ENCODE data around the gene PLAU.
"Not testable (repeated sequence)": the region's sequence is repeated elsewhere in the genome, so short reads cannot be mapped to it uniquely, and the experiment has no call there.

PLAU gene

GRCh38 chr10:73920089-73920488 is 9.2 kb downstream of the PLAU start:
- peaks cover 15% of the 10 kb centered on the region for H3K4me1 ChIP-seq (ENCODE audit: control insufficient read depth, insufficient read depth, low read length)
- no peaks in the 10 kb centered on the region for H3K9me3 ChIP-seq (ENCODE audit: control insufficient read depth, low read length)
- no peaks in the 10 kb centered on the region for H3K27me3 ChIP-seq (ENCODE audit: control insufficient read depth, insufficient read depth, low read length, poor library complexity, severe bottlenecking)
- H3K27ac ChIP-seq (ENCODE audit: insufficient read depth, low read depth, low read length, poor library complexity, severe bottlenecking), result no peak overlapping the region
- no peaks in the 10 kb centered on the region for H3K36me3 ChIP-seq (ENCODE audit: control insufficient read depth, insufficient read depth, low read length)
- no peak overlapping the region for H3K4me3 ChIP-seq (ENCODE audit: insufficient read depth, low read depth, low read length)
- WGBS, 2 experiments, result 55 to 58% methylated on average over 4 of the region's 4 CpGs

GRCh38 chr10:73922007-73922863 is 11.3 kb downstream of the PLAU start:
- Histone ChIP-seq H3K9me3 (ENCODE audit: control insufficient read depth, low read length) (no peaks in the 10 kb centered on the region), H3K36me3 (ENCODE audit: control insufficient read depth, insufficient read depth, low read length) (no peaks in the 10 kb centered on the region), H3K27ac (ENCODE audit: insufficient read depth, low read depth, low read length, poor library complexity, severe bottlenecking) (no peak overlapping the region), H3K27me3 (ENCODE audit: control insufficient read depth, insufficient read depth, low read length, poor library complexity, severe bottlenecking) (no peaks in the 10 kb centered on the region), H3K4me1 (ENCODE audit: control insufficient read depth, insufficient read depth, low read length) (peaks cover 15% of the 10 kb centered on the region), H3K4me3 (ENCODE audit: insufficient read depth, low read depth, low read length) (no peak overlapping the region)
- WGBS, 2 experiments, result 90 to 95% methylated on average over 6 of the region's 6 CpGs

GRCh38 chr10:73922864-73923133 is 11.9 kb downstream of the PLAU start:
- H3K36me3 ChIP-seq (ENCODE audit: control insufficient read depth, insufficient read depth, low read length), result no peaks in the 10 kb centered on the region
- WGBS, 2 experiments, result 88 to 93% methylated on average over 1 of the region's 2 CpGs
- no peak overlapping the region for H3K4me3 ChIP-seq (ENCODE audit: insufficient read depth, low read depth, low read length)
- no peak overlapping the region for H3K27ac ChIP-seq (ENCODE audit: insufficient read depth, low read depth, low read length, poor library complexity, severe bottlenecking)
- H3K9me3 ChIP-seq (ENCODE audit: control insufficient read depth, low read length), result no peaks in the 10 kb centered on the region
- peaks cover 15% of the 10 kb centered on the region for H3K4me1 ChIP-seq (ENCODE audit: control insufficient read depth, insufficient read depth, low read length)
- H3K27me3 ChIP-seq (ENCODE audit: control insufficient read depth, insufficient read depth, low read length, poor library complexity, severe bottlenecking), result no peaks in the 10 kb centered on the region

GRCh38 chr10:73923935-73924598 is 13.1 kb downstream of the PLAU start:
- Histone ChIP-seq H3K27me3 (ENCODE audit: control insufficient read depth, insufficient read depth, low read length, poor library complexity, severe bottlenecking) (no peaks in the 10 kb centered on the region), H3K4me3 (ENCODE audit: insufficient read depth, low read depth, low read length) (no peak overlapping the region), H3K36me3 (ENCODE audit: control insufficient read depth, insufficient read depth, low read length) (no peaks in the 10 kb centered on the region), H3K4me1 (ENCODE audit: control insufficient read depth, insufficient read depth, low read length) (peaks cover 15% of the 10 kb centered on the region), H3K27ac (ENCODE audit: insufficient read depth, low read depth, low read length, poor library complexity, severe bottlenecking) (no peak overlapping the region), H3K9me3 (ENCODE audit: control insufficient read depth, low read length) (no peaks in the 10 kb centered on the region)
- 3 to 7% methylated on average over 3 to 4 of the region's 4 CpGs for WGBS, 2 experiments

GRCh38 chr10:73924935-73925334 is 14.0 kb downstream of the PLAU start:
- H3K27ac ChIP-seq (ENCODE audit: insufficient read depth, low read depth, low read length, poor library complexity, severe bottlenecking), result no peak overlapping the region
- H3K36me3 ChIP-seq (ENCODE audit: control insufficient read depth, insufficient read depth, low read length), result no peaks in the 10 kb centered on the region
- H3K9me3 ChIP-seq (ENCODE audit: control insufficient read depth, low read length), result no peaks in the 10 kb centered on the region
- peaks cover 15% of the 10 kb centered on the region for H3K4me1 ChIP-seq (ENCODE audit: control insufficient read depth, insufficient read depth, low read length)
- no peak overlapping the region for H3K4me3 ChIP-seq (ENCODE audit: insufficient read depth, low read depth, low read length)
- WGBS, 2 experiments, result 81% methylated on average over 1 of the region's 1 CpG
- no peaks in the 10 kb centered on the region for H3K27me3 ChIP-seq (ENCODE audit: control insufficient read depth, insufficient read depth, low read length, poor library complexity, severe bottlenecking)

GRCh38 chr10:73925539-73925938 is 14.6 kb downstream of the PLAU start:
- Histone ChIP-seq H3K9me3 (ENCODE audit: control insufficient read depth, low read length) (no peaks in the 10 kb centered on the region), H3K36me3 (ENCODE audit: control insufficient read depth, insufficient read depth, low read length) (no peaks in the 10 kb centered on the region), H3K4me3 (ENCODE audit: insufficient read depth, low read depth, low read length) (no peak overlapping the region), H3K27me3 (ENCODE audit: control insufficient read depth, insufficient read depth, low read length, poor library complexity, severe bottlenecking) (no peaks in the 10 kb centered on the region), H3K4me1 (ENCODE audit: control insufficient read depth, insufficient read depth, low read length) (peaks cover 15% of the 10 kb centered on the region), H3K27ac (ENCODE audit: insufficient read depth, low read depth, low read length, poor library complexity, severe bottlenecking) (no peak overlapping the region)
- 80 to 81% methylated on average over 4 of the region's 4 CpGs for WGBS, 2 experiments

GRCh38 chr10:73926152-73926764 is 15.3 kb downstream of the PLAU start:
- H3K9me3 ChIP-seq (ENCODE audit: control insufficient read depth, low read length), result no peaks in the 10 kb centered on the region
- H3K27me3 ChIP-seq (ENCODE audit: control insufficient read depth, insufficient read depth, low read length, poor library complexity, severe bottlenecking), result no peaks in the 10 kb centered on the region
- 90 to 91% methylated on average over 5 of the region's 5 CpGs for WGBS, 2 experiments
- H3K27ac ChIP-seq (ENCODE audit: insufficient read depth, low read depth, low read length, poor library complexity, severe bottlenecking), result no peak overlapping the region
- H3K36me3 ChIP-seq (ENCODE audit: control insufficient read depth, insufficient read depth, low read length), result no peaks in the 10 kb centered on the region
- H3K4me3 ChIP-seq (ENCODE audit: insufficient read depth, low read depth, low read length), result no peak overlapping the region
- H3K4me1 ChIP-seq (ENCODE audit: control insufficient read depth, insufficient read depth, low read length), result peaks cover 15% of the 10 kb centered on the region

- 88 to 90% methylated on average over 11 to 13 of the region's 13 CpGs for WGBS, 2 experiments
- H3K4me3 ChIP-seq (ENCODE audit: insufficient read depth, low read depth, low read length); H3K36me3 ChIP-seq (ENCODE audit: control insufficient read depth, insufficient read depth, low read length); H3K27ac ChIP-seq (ENCODE audit: insufficient read depth, low read depth, low read length, poor library complexity, severe bottlenecking); H3K4me1 ChIP-seq (ENCODE audit: control insufficient read depth, insufficient read depth, low read length); H3K9me3 ChIP-seq (ENCODE audit: control insufficient read depth, low read length); H3K27me3 ChIP-seq (ENCODE audit: control insufficient read depth, insufficient read depth, low read length, poor library complexity, severe bottlenecking): not testable (repeated sequence)
Measured at GRCh38 chr10:73930630-73931327, 19.8 kb downstream of the PLAU start.

GRCh38 chr10:73931767-73932619 is 21.1 kb downstream of the PLAU start:
- Histone ChIP-seq H3K4me1 (ENCODE audit: control insufficient read depth, insufficient read depth, low read length) (no peaks in the 10 kb centered on the region), H3K9me3 (ENCODE audit: control insufficient read depth, low read length) (no peaks in the 10 kb centered on the region), H3K27ac (ENCODE audit: insufficient read depth, low read depth, low read length, poor library complexity, severe bottlenecking) (no peak overlapping the region), H3K4me3 (ENCODE audit: insufficient read depth, low read depth, low read length) (no peak overlapping the region), H3K27me3 (ENCODE audit: control insufficient read depth, insufficient read depth, low read length, poor library complexity, severe bottlenecking) (no peaks in the 10 kb centered on the region), H3K36me3 (ENCODE audit: control insufficient read depth, insufficient read depth, low read length) (no peaks in the 10 kb centered on the region)
- WGBS, 2 experiments, result 75 to 79% methylated on average over 13 of the region's 13 CpGs

Data from ectodermal cell (in vitro differentiated cells).